BE2C (cell line): ENCODE results near the gene GSTM5.
A peak's percentile ranks its signal among the peaks of the same experiment; 100 is the strongest.

Experiments
- DNase-seq: peaks from one replicate; pipeline ENCODE4 v3.0.0-alpha.2; 2020
- H3K27me3 ChIP-seq: fragments of 250-450 bp; sonication (Bioruptor Pico); 2 replicates; pipeline ENCODE4 v1.5.1; 2020; ENCODE audit warnings: mild to moderate bottlenecking
- H3K36me3 ChIP-seq: fragments of 250-450 bp; sonication (Bioruptor Pico); 2 replicates; pipeline ENCODE4 v1.5.1; 2020; ENCODE audit warnings: mild to moderate bottlenecking
- H3K4me1 ChIP-seq: fragments of 250-450 bp; sonication (Bioruptor Pico); 2 replicates; pipeline ENCODE4 v1.5.1; 2020
- H3K4me3 ChIP-seq: 2 replicates; pipeline ENCODE4 v1.5.1; 2011; ENCODE audit warnings: low read depth, low read length
- H3K9me3 ChIP-seq: fragments of 250-450 bp; sonication (Bioruptor Pico); 2 replicates; pipeline ENCODE4 v1.5.1; 2020
- CTCF ChIP-seq: IDR thresholded peaks from 2 replicates; pipeline ENCODE4 v1.5.1; 2012; ENCODE audit warnings: mild to moderate bottlenecking, low read depth, low read length

The GSTM5 gene

GRCh38 chr1:109761227-109762038, 49.4 kb downstream of the GSTM5 start:
- peaks cover 14% of the 10 kb centered on the region for H3K4me1 ChIP-seq
- TF ChIP-seq CTCF = no peak
- no peak overlapping the region for H3K4me3 ChIP-seq
- no peaks in the 10 kb centered on the region for H3K27me3 ChIP-seq
- no peaks in the 10 kb centered on the region for H3K36me3 ChIP-seq
- peak; percentile 79 for DNase-seq
- H3K9me3 ChIP-seq = no peaks in the 10 kb centered on the region

GRCh38 chr1:109762039-109762585, 50.1 kb downstream of the GSTM5 start:
- H3K9me3 ChIP-seq = no peaks in the 10 kb centered on the region
- DNase-seq = no peak
- H3K27me3 ChIP-seq = no peaks in the 10 kb centered on the region
- no peak for TF ChIP-seq CTCF
- H3K4me1 ChIP-seq = peaks cover 14% of the 10 kb centered on the region
- H3K4me3 ChIP-seq = no peak overlapping the region
- H3K36me3 ChIP-seq = no peaks in the 10 kb centered on the region

- H3K27me3 ChIP-seq = no peaks in the 10 kb centered on the region
- H3K9me3 ChIP-seq = no peaks in the 10 kb centered on the region
- TF ChIP-seq CTCF = no peak
- peak; percentile 5 for DNase-seq
- H3K4me1 ChIP-seq = peaks cover 14% of the 10 kb centered on the region
- H3K36me3 ChIP-seq = no peaks in the 10 kb centered on the region
- no peak overlapping the region for H3K4me3 ChIP-seq
These were observed 51.0 kb downstream of the GSTM5 start for GRCh38 chr1:109762821-109763645.

- peak; percentile 12 for DNase-seq
- H3K4me1 ChIP-seq = peaks cover 14% of the 10 kb centered on the region
- no peaks in the 10 kb centered on the region for H3K27me3 ChIP-seq
- no peaks in the 10 kb centered on the region for H3K36me3 ChIP-seq
- H3K4me3 ChIP-seq = no peak within 1 kb of the TSS
- TF ChIP-seq CTCF = no peak
- H3K9me3 ChIP-seq = no peaks in the 10 kb centered on the region
These were observed 51.8 kb downstream of the GSTM5 start, which contains the start of gene EPS8L3 for GRCh38 chr1:109763646-109764415. Gene EPS8L3, minus strand, starts transcription at chr1:109763923. Its CDS starts 2,174 bp downstream, at chr1:109761749.

GRCh38 chr1:109764561-109765482, 52.8 kb downstream of the GSTM5 start:
- H3K4me3 ChIP-seq = no peak overlapping the region
- no peaks in the 10 kb centered on the region for H3K27me3 ChIP-seq
- H3K4me1 ChIP-seq = peaks cover 14% of the 10 kb centered on the region
- DNase-seq = peak; percentile 3
- no peaks in the 10 kb centered on the region for H3K9me3 ChIP-seq
- no peak for TF ChIP-seq CTCF
- no peaks in the 10 kb centered on the region for H3K36me3 ChIP-seq
